Measurements from ENCODE around the gene SPRN.

- TF ChIP-seq CTCF (IDR thresholded peaks at IDR 0.05; ENCODE audit: low read length) (no peak), EZH2 (optimal IDR thresholded peaks at IDR 0.05; ENCODE audit: low read depth, low read length) (no peak)
Measured at GRCh38 chr10:133441780-133442179, 17.4 kb upstream of the SPRN start.
